CD4-positive, alpha-beta T cell treated with Interleukin-2 at 100 ng/mL for 4 hours (primary cell): Measurements from ENCODE around the gene C7.

Experiments used
- DNase-seq: peaks from one replicate; pipeline ENCODE4 v3.0.0-alpha.2; 2020; ENCODE audit warnings: low spot score

C7 gene

DNA sequence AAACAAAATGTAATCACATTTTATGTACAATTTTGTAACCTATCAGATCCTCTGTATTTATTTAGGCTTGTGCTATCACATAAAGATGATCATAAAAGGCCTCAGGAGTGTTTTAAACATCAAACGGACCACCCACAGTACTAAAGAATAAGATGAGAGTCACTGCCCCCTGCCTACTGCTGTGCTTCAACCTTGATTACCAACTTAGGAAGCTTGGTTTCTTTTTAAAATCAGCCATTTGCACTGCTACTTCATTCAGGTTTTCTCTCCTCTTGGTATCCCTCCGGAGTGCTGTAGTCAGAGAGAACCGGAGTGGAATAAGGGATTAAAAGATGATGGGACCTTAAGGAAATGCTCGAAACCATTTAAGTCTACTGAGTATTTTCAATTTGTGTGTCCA lies 6.9 kb downstream of the C7 start:
- DNase-seq, result no peak

DNA sequence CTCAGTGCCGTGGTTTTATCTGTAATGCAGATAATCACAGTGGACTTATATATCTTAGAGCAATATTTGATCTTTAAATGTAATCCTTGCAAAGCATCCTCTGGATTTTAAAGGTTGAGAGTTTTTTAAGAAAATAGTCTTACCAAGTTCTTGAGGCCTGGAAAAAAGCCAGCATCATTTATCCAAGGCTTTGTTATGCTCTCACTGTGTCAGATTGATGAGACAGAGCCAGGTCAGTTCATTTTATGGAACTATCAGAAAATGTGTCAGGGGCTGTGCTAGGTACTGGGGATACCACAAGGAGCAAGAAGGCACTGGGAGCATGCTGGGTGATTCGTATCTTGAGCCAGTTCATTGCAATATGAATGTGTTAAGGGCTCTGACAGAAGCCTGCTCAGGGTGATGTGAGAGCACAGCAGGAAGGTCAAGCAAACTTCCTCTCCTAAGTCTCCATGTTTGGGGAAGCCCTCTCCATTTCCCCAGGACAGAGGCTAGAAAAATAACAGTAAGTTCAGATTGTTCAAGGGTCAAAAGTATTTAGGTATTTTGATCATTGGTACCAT lies 19.7 kb downstream of the C7 start:
- DNase-seq, result no peak

GRCh38 chr5:40932766-40933165 lies 23.5 kb downstream of the C7 start:
- no peak for DNase-seq

DNA sequence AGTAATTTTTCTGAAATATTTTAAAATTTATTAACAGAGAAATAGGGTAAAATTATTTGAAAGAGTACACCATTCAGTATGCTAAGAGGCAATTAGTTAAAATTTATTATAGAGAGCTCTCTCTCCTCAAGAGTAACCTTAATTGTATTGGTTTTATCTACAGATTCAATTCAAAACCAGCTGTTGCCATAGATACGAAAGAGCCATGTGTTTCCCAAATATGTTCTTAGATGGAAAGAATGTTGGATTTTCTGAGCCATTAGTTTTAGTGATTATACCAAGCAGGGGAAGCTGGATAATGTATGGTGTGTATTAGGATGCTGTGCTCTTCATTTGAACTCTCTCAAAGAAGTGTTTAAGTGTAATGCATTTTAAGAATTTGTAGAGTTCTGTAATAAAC lies 27.8 kb downstream of the C7 start:
- no peak for DNase-seq

- no peak for DNase-seq
Observed at GRCh38 chr5:40939753-40940152, 30.5 kb downstream of the C7 start.

DNA sequence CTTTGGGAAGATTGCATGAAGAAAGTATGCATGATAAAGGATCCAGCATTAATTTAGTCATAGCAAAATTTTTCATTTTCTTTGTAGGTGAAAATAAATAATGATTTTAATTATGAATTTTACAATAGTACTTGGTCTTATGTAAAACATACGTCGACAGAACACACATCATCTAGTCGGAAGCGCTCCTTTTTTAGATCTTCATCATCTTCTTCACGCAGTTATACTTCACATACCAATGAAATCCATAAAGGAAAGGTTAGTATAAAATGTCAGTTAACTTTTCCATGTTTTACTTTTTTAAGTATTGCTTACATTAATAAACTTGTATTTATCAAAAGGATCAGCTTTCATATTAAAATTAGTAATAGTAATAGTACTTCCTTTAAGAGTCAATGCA lies 35.8 kb downstream of the C7 start:
- no peak for DNase-seq

GRCh38 chr5:40955313-40955712 lies 46.0 kb downstream of the C7 start:
- DNase-seq, result no peak

DNA sequence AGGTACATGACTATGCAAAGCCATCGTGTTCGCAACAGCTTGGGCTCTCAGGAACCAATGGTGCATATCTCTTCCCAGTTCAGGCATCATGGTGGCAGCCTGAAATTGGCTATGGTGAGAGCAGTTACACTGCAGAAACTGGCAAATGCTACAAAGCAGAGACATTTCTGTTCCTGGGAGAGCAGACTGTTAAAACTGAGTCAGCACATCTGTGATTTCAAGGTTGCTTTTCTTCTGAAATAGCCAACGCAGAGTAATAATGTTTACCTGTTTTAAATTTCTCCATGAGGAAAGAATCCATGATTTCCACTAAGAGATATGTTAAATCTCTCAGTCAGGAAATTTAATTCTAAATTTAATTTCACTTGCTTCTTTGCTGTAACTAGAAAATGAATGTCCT lies 47.8 kb downstream of the C7 start:
- no peak for DNase-seq

- DNase-seq, result no peak
Observed at GRCh38 chr5:40958811-40959210, 49.5 kb downstream of the C7 start.

DNA sequence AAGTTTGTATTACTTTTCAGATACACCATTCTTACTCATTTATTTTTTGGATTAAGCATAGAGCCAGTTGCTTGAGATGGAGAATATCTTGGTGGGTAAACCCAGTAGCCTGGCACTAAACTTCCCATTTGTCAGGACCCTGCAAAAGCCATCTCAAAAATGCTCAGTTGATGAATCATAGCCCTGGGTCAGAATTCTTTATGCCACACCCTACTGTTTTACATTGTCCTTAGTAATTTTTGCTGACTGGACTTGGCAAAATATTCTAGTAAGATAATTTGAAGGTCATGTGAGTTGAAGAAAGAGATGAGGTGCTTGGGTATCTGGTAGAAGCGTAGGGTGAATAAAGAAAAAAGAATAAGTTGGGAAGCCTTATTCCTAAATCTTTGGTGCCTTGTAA lies 50.7 kb downstream of the C7 start:
- no peak for DNase-seq

DNA sequence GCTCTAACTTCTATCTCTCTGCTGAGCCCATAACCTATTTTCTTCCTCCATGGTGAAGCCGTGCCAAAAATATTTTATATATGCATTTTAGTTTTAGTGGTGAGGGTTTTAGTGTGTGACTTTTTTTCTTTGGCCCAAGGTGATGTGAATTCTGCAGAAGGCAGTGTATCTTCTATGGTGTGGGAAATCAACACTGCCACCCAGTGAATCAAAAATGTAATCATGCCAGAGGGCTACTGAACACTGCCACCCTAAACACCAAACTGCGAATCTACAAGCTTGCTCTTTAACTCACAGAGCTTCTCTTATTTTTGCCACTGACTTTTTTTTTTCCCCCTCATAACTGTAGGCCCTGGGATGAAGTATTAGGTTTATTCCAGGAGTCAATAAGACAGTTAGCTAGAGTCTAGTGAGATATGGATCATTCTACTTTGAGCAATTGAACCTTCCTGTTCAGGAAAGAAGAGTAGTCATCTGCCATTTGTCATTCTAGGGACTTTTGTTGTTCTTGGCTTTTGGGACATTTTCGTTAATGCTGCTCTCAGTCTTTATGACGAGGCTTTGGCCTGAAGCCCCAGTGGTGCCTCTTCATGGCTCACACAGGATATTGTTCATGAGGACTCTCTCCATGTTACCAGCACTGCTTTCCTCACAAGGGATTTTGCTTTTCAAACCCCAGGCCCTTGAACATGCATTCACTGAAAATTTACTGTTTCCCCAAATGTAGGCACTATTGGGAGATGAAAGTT lies 53.1 kb downstream of the C7 start:
- no peak for DNase-seq

GRCh38 chr5:40972434-40972833 lies 63.1 kb downstream of the C7 start:
- DNase-seq, result no peak

DNA sequence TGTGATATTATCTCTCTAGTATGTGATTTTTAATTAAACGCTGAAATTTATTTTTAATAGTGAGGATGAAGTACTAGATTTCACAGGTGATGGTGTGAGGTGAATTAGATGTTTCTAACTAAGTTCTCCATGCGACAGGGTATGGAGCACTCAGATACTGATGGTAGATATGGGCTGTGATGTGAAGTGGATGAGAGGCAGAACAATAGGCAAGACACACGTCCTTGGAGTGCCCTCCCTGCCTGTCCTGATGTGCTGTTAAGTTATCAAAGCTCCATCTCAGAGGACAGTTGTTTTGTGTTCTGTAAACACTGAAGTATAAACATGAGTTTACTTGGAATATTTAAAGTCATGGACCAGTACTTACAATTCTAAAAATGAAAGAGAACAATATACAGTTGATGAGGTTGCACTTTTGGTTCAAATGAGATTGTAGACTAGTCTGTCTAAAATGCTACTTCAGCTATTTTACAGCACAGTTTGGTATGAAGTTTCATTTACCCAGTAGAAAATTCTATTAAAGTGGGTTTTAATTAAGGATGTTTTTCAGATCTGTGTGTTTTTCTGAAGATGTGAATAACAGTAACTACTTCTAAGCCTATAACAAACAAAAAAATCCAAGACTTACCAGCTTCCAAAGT lies 64.2 kb downstream of the C7 start:
- DNase-seq, result no peak

GRCh38 chr5:40976041-40976440 lies 66.7 kb downstream of the C7 start:
- no peak for DNase-seq

DNA sequence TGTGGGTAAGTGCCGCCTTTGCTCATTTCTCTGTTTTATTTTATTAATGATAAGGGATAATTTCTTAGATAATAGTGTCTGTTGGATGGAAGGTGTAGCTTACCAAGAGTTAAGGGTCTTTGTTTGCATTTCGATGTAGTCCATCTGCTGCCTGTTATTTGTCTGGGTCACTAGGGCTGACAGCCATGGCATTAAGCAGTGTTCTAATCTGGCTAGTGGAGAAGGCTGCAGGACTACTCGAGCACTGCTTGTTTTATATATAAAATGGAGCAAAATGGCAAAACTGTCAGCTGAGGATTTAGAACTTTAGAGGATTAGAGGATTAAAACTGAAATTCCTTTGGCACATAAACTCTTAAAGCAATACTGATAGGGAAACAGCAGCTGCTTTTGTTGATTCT lies 67.5 kb downstream of the C7 start:
- no peak for DNase-seq

- DNase-seq, result no peak
Observed at GRCh38 chr5:40981420-40981819, 72.1 kb downstream of the C7 start.

- no peak for DNase-seq
Observed at GRCh38 chr5:40983781-40984180, 74.5 kb downstream of the C7 start.

GRCh38 chr5:40984884-40985283 lies 75.6 kb downstream of the C7 start:
- DNase-seq, result no peak

GRCh38 chr5:40985501-40985900 lies 76.2 kb downstream of the C7 start:
- DNase-seq, result no peak

- no peak for DNase-seq
Observed at GRCh38 chr5:40986666-40987065, 77.4 kb downstream of the C7 start.

DNA sequence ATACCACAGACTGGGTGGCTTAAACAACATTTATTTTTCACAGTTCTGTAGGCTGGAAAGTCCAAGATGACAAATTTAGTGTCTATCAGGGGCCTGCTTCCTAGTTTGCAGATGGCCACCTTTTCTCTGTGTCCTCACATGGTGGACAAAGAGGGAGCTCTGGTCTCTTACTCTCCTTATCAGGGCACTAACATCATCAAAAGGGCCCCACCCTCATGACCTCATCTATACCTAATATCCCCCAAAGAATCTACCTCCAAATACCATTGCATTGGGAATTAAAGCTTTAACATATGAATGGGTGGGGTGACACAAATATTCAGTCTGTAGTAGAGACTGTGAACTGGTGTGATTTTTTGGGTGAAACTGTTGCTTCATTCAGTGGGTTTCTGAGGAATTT lies 78.1 kb downstream of the C7 start:
- no peak for DNase-seq

GRCh38 chr5:40988746-40989510 lies 79.6 kb downstream of the C7 start:
- DNase-seq, result no peak
